Upper lobe of left lung (tissue), 6 donors: ENCODE results near the gene KRTAP10-11. TPM values are rescaled to one million over a fixed set of nuclear protein-coding genes. Genes with fewer than 3 reads are reported as not detected.
"Not testable (repeated sequence)": the region's sequence is repeated elsewhere in the genome, so short reads cannot be mapped to it uniquely, and the experiment has no call there.

Source experiments
- ATAC-seq, 2 donors: fragments of 200-7000 bp; cut with Tn5 transposase; one replicate each; pipeline ENCODE4 v1.9.1; 2022; ENCODE audit warnings: mild to moderate bottlenecking in 2 of 2, moderate library complexity in 2 of 2; ENCODE audit not compliant: low FRiP score in 2 of 2
- DNase-seq, 2 donors: peaks; one replicate each; pipeline ENCODE4 v3.0.0-alpha.2; 2019 to 2020
- H3K27ac ChIP-seq, 4 donors: fragments of 200-600 bp; sonication (generic); one replicate each; pipeline ENCODE4 v1.5.1; 2016 to 2019
- H3K27me3 ChIP-seq, 4 donors: fragments of 200-600 bp; sonication (generic); one replicate each; pipeline ENCODE4 v1.5.1; 2017 to 2019
- H3K36me3 ChIP-seq, 4 donors: fragments of 200-600 bp; sonication (generic); one replicate each; pipeline ENCODE4 v1.5.1; 2016 to 2019
- H3K4me1 ChIP-seq, 4 donors: fragments of 200-600 bp; sonication (generic); one replicate each; pipeline ENCODE4 v1.5.1; 2018 to 2019
- H3K4me3 ChIP-seq, 4 donors: fragments of 200-600 bp; sonication (generic); one replicate each; pipeline ENCODE4 v1.5.1; 2017 to 2019; ENCODE audit warnings: mild to moderate bottlenecking in 2 of 4, moderate library complexity in 1 of 4
- H3K9me3 ChIP-seq, 4 donors: fragments of 200-600 bp; sonication (generic); one replicate each; pipeline ENCODE4 v1.5.1; 2018 to 2019
- CTCF ChIP-seq, 6 experiments: fragments of 450-650 bp in 4 of 6; fragments of 200-600 bp in 2 of 6; sonication (generic) in 2 of 6; IDR thresholded peaks; one replicate each; pipeline ENCODE4 v1.5.1; 2016 to 2019; ENCODE audit warnings: antibody characterized with exemption in 6 of 6
- EP300 ChIP-seq, 4 donors: sonication (generic); formaldehyde crosslinking; IDR thresholded peaks; one replicate each; pipeline ENCODE4 v1.5.1; 2017; ENCODE audit warnings: antibody characterized with exemption in 4 of 4, control low read depth in 2 of 4
- POLR2A ChIP-seq, 4 donors: fragments of 450-650 bp; IDR thresholded peaks; one replicate each; pipeline ENCODE4 v1.5.1; 2016 to 2017; ENCODE audit warnings: antibody characterized with exemption in 4 of 4, mild to moderate bottlenecking in 2 of 4
- POLR2AphosphoS5 ChIP-seq, 2 donors: sonication (generic); formaldehyde crosslinking; IDR thresholded peaks; one replicate each; pipeline ENCODE4 v1.5.1; 2017; ENCODE audit warnings: antibody characterized with exemption in 2 of 2
- WGBS, 2 donors: methylation state at CpG; one replicate each; pipeline ENCODE4 v1.1.5; 2017 to 2018; 5-methylcytosine and 5-hydroxymethylcytosine counted together
- total RNA-seq, 6 donors: library from RNA; depleted of rRNA in 4 of 6; stranded (reverse); fragments of >200 nt in 4 of 6; gene quantifications; one replicate each; pipeline versions ENCODE4 v1.1.0 to v1.2.1, GENCODE V29; 2016 to 2021
- donor health status: DM: no; HTN: no; CAD: no; lungs with moderate emphysema.
- donor health status: DM: no; HTN: yes; CAD: no; lungs with severe emphysema.

Gene KRTAP10-11
- total RNA-seq, 6 donors from 2014 or later, result not detected

GRCh38 chr21:44686000-44686781 is 40.0 kb downstream of the KRTAP10-11 start:
- TF ChIP-seq POLR2A (IDR thresholded peaks at IDR 0.05) (no peak), POLR2AphosphoS5 (IDR thresholded peaks at IDR 0.05) (no peak), CTCF (IDR thresholded peaks at IDR 0.05) (no peak), EP300 (IDR thresholded peaks at IDR 0.05) (no peak)
- 44 to 50% methylated on average over 4 to 11 of the region's 14 CpGs for WGBS, 2 donors
- no peaks in the 10 kb centered on the region for H3K36me3 ChIP-seq
- no peaks in the 10 kb centered on the region for H3K4me1 ChIP-seq
- H3K27ac ChIP-seq, result no peak overlapping the region
- H3K9me3 ChIP-seq, result no peaks in the 10 kb centered on the region
- ATAC-seq, result no peak
- peak in 1 of 2 donors; percentile 74 for DNase-seq
- no peak overlapping the region for H3K4me3 ChIP-seq
- H3K27me3 ChIP-seq, result no peaks in the 10 kb centered on the region

GRCh38 chr21:44686843-44687561 is 40.8 kb downstream of the KRTAP10-11 start:
- Histone ChIP-seq H3K9me3 (no peaks in the 10 kb centered on the region), H3K4me1 (no peaks in the 10 kb centered on the region), H3K36me3 (no peaks in the 10 kb centered on the region), H3K4me3 (no peak overlapping the region), H3K27ac (no peak overlapping the region), H3K27me3 (no peaks in the 10 kb centered on the region)
- ATAC-seq, result no peak
- TF ChIP-seq POLR2A (IDR thresholded peaks at IDR 0.05), result no peak
- no peak for TF ChIP-seq POLR2AphosphoS5 (IDR thresholded peaks at IDR 0.05)
- TF ChIP-seq CTCF (IDR thresholded peaks at IDR 0.05), result no peak
- no peak for TF ChIP-seq EP300 (IDR thresholded peaks at IDR 0.05)
- peak in 1 of 2 donors; percentile 53 for DNase-seq
- WGBS, 2 donors, result 62 to 74% methylated on average over 18 to 25 of the region's 25 CpGs

GRCh38 chr21:44687671-44688070 is 41.5 kb downstream of the KRTAP10-11 start:
- no peaks in the 10 kb centered on the region for H3K4me1 ChIP-seq
- H3K36me3 ChIP-seq, result no peaks in the 10 kb centered on the region
- no peak for ATAC-seq
- DNase-seq, result no peak
- H3K4me3 ChIP-seq, result no peak overlapping the region
- no peak overlapping the region for H3K27ac ChIP-seq
- TF ChIP-seq CTCF (IDR thresholded peaks at IDR 0.05) (no peak), EP300 (IDR thresholded peaks at IDR 0.05) (no peak), POLR2A (IDR thresholded peaks at IDR 0.05) (no peak), POLR2AphosphoS5 (IDR thresholded peaks at IDR 0.05) (no peak)
- H3K9me3 ChIP-seq, result peaks cover 0 to 5% (median 2%) of the 10 kb centered on the region in 4 donors
- WGBS, 2 donors, result 58 to 70% methylated on average over 11 of the region's 11 CpGs
- H3K27me3 ChIP-seq, result no peaks in the 10 kb centered on the region

- not testable (repeated sequence) for H3K4me3 ChIP-seq, DNase-seq, H3K36me3 ChIP-seq, H3K27me3 ChIP-seq, H3K4me1 ChIP-seq, H3K27ac ChIP-seq, ATAC-seq
- 85 to 91% methylated on average over 3 of the region's 3 CpGs for WGBS, 2 donors
- H3K9me3 ChIP-seq, result peaks cover 0 to 15% (median 13%) of the 10 kb centered on the region in 4 donors
Observed at GRCh38 chr21:44689740-44690139, 43.5 kb downstream of the KRTAP10-11 start.

- Histone ChIP-seq H3K27me3 (no peaks in the 10 kb centered on the region), H3K4me1 (no peaks in the 10 kb centered on the region), H3K27ac (no peak overlapping the region), H3K4me3 (no peak overlapping the region), H3K9me3 (peaks cover 0 to 15% (median 13%) of the 10 kb centered on the region in 4 donors), H3K36me3 (no peaks in the 10 kb centered on the region)
- ATAC-seq (no peak), DNase-seq (no peak)
- 71 to 74% methylated on average over 2 of the region's 2 CpGs for WGBS, 2 donors
- no peak for TF ChIP-seq CTCF (IDR thresholded peaks at IDR 0.05)
- no peak for TF ChIP-seq EP300 (IDR thresholded peaks at IDR 0.05)
- TF ChIP-seq POLR2A (IDR thresholded peaks at IDR 0.05), result no peak
- TF ChIP-seq POLR2AphosphoS5 (IDR thresholded peaks at IDR 0.05), result no peak
Observed at GRCh38 chr21:44691686-44692085, 45.5 kb downstream of the KRTAP10-11 start.
